Cerebellar nuclear complex (tissue), 1 donor: ENCODE results near the gene LTBP2.
"Not testable (repeated sequence)": the region's sequence is repeated elsewhere in the genome, so short reads cannot be mapped to it uniquely, and the experiment has no call there.

ENCODE experiments used
- DNase-seq, 2 experiments: peaks; one replicate each; lab custom pipeline; 2025; lab: John Stamatoyannopoulos, UW

The LTBP2 gene

GRCh38 chr14:74482571-74482970 is 129.5 kb downstream of the LTBP2 start:
- no peak for DNase-seq

GRCh38 chr14:74480046-74480445 is 132.0 kb downstream of the LTBP2 start:
- no peak for DNase-seq

- no peak for DNase-seq
These were observed 132.9 kb downstream of the LTBP2 start for GRCh38 chr14:74478996-74479635.

- DNase-seq, result no peak
These were observed 135.4 kb downstream of the LTBP2 start for GRCh38 chr14:74476607-74477006.

- no peak for DNase-seq
These were observed 135.9 kb downstream of the LTBP2 start for GRCh38 chr14:74476107-74476506.

GRCh38 chr14:74475678-74476077 is 136.4 kb downstream of the LTBP2 start:
- DNase-seq, result no peak

GRCh38 chr14:74474376-74474775 is 137.7 kb downstream of the LTBP2 start:
- DNase-seq, result no peak

- no peak for DNase-seq
These were observed 139.4 kb downstream of the LTBP2 start for GRCh38 chr14:74472601-74473000.

GRCh38 chr14:74469548-74470518 is 142.2 kb downstream of the LTBP2 start:
- no peak for DNase-seq

- DNase-seq, result no peak
These were observed 143.5 kb downstream of the LTBP2 start for GRCh38 chr14:74468513-74468912.

- no peak for DNase-seq
These were observed 146.7 kb downstream of the LTBP2 start for GRCh38 chr14:74465335-74465734.

GRCh38 chr14:74464785-74465184 is 147.3 kb downstream of the LTBP2 start:
- no peak for DNase-seq

- no peak for DNase-seq
These were observed 148.3 kb downstream of the LTBP2 start for GRCh38 chr14:74463697-74464096.

GRCh38 chr14:74462993-74463392 is 149.0 kb downstream of the LTBP2 start:
- DNase-seq, result no peak

- no peak for DNase-seq
These were observed 152.1 kb downstream of the LTBP2 start for GRCh38 chr14:74459976-74460375.

GRCh38 chr14:74459289-74459946 is 152.6 kb downstream of the LTBP2 start:
- no peak for DNase-seq

- DNase-seq, result no peak
These were observed 154.5 kb downstream of the LTBP2 start for GRCh38 chr14:74457565-74457895.

- DNase-seq, result no peak
These were observed 155.1 kb downstream of the LTBP2 start for GRCh38 chr14:74456684-74457564.

GRCh38 chr14:74454397-74454796 is 157.6 kb downstream of the LTBP2 start:
- DNase-seq, result not testable (repeated sequence)
